ENCODE data around the gene SPTAN1. TPM values are rescaled to one million over a fixed set of nuclear protein-coding genes. Genes with fewer than 3 reads are reported as not detected.

Gene SPTAN1
- total RNA-seq, 1 experiment from 2014 or later, result 229 TPM

GRCh38 chr9:128593039-128593438, 40.7 kb downstream of the SPTAN1 start:
- no TSS peak for BruUV-seq (replicated peaks)
- Histone ChIP-seq H3K36me3 (ENCODE audit: control insufficient read depth, insufficient read depth, low read length) (peaks cover 16% of the 10 kb centered on the region), H3K4me3 (ENCODE audit: low read depth in 2 of 2, low read length in 2 of 2) (no peak overlapping the region), H3K27ac (ENCODE audit: low read length) (no peak overlapping the region), H3K9me3 (ENCODE audit: control insufficient read depth, insufficient read depth, low read depth, low read length) (no peaks in the 10 kb centered on the region), H3K27me3 (ENCODE audit: control insufficient read depth, insufficient read depth, low read length) (no peaks in the 10 kb centered on the region), H3K4me1 (ENCODE audit: control insufficient read depth, insufficient read depth, low read length) (no peaks in the 10 kb centered on the region)
- ChIA-PET POLR2A (no interaction called here), CTCF (no interaction called here)
- ATAC-seq (no peak), DNase-seq (ENCODE audit: low read depth, low spot score) (no peak)
- in situ Hi-C loops (cut with HindIII; ENCODE audit: low pct_unique_long_range_greater_than_20kb, low sequenced_read_pairs), result no loop called here
- intact Hi-C loops (cut with micrococcal nuclease; ENCODE audit: unreplicated experiment), result no loop called here
- TF ChIP-seq, protein P1, sequence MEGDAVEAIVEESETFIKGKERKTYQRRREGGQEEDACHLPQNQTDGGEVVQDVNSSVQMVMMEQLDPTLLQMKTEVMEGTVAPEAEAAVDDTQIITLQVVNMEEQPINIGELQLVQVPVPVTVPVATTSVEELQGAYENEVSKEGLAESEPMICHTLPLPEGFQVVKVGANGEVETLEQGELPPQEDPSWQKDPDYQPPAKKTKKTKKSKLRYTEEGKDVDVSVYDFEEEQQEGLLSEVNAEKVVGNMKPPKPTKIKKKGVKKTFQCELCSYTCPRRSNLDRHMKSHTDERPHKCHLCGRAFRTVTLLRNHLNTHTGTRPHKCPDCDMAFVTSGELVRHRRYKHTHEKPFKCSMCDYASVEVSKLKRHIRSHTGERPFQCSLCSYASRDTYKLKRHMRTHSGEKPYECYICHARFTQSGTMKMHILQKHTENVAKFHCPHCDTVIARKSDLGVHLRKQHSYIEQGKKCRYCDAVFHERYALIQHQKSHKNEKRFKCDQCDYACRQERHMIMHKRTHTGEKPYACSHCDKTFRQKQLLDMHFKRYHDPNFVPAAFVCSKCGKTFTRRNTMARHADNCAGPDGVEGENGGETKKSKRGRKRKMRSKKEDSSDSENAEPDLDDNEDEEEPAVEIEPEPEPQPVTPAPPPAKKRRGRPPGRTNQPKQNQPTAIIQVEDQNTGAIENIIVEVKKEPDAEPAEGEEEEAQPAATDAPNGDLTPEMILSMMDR (IDR thresholded peaks at IDR 0.05), result no peak
- TF ChIP-seq SIN3A (IDR thresholded peaks at IDR 0.05; ENCODE audit: borderline replicate concordance, insufficient read depth, low read depth, low read length) (no peak), TCF7L2 (IDR thresholded peaks at IDR 0.05; ENCODE audit: low read depth, low read length) (no peak), POLR2AphosphoS5 (IDR thresholded peaks at IDR 0.05; ENCODE audit: low read depth, low read length) (no peak)
- TF ChIP-seq, protein P2, sequence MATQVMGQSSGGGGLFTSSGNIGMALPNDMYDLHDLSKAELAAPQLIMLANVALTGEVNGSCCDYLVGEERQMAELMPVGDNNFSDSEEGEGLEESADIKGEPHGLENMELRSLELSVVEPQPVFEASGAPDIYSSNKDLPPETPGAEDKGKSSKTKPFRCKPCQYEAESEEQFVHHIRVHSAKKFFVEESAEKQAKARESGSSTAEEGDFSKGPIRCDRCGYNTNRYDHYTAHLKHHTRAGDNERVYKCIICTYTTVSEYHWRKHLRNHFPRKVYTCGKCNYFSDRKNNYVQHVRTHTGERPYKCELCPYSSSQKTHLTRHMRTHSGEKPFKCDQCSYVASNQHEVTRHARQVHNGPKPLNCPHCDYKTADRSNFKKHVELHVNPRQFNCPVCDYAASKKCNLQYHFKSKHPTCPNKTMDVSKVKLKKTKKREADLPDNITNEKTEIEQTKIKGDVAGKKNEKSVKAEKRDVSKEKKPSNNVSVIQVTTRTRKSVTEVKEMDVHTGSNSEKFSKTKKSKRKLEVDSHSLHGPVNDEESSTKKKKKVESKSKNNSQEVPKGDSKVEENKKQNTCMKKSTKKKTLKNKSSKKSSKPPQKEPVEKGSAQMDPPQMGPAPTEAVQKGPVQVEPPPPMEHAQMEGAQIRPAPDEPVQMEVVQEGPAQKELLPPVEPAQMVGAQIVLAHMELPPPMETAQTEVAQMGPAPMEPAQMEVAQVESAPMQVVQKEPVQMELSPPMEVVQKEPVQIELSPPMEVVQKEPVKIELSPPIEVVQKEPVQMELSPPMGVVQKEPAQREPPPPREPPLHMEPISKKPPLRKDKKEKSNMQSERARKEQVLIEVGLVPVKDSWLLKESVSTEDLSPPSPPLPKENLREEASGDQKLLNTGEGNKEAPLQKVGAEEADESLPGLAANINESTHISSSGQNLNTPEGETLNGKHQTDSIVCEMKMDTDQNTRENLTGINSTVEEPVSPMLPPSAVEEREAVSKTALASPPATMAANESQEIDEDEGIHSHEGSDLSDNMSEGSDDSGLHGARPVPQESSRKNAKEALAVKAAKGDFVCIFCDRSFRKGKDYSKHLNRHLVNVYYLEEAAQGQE (IDR thresholded peaks at IDR 0.05; ENCODE audit: insufficient read depth in 1 of 2, low read depth in 2 of 2, low read length in 1 of 2), result no peak

GRCh38 chr9:128593856-128594255, 41.5 kb downstream of the SPTAN1 start:
- TF ChIP-seq, protein P2 (IDR thresholded peaks at IDR 0.05; ENCODE audit: insufficient read depth in 1 of 2, low read depth in 2 of 2, low read length in 1 of 2), result no peak
- TF ChIP-seq, protein P1 (IDR thresholded peaks at IDR 0.05), result no peak
- TF ChIP-seq SIN3A (IDR thresholded peaks at IDR 0.05; ENCODE audit: borderline replicate concordance, insufficient read depth, low read depth, low read length), result no peak
- TF ChIP-seq TCF7L2 (IDR thresholded peaks at IDR 0.05; ENCODE audit: low read depth, low read length), result no peak
- TF ChIP-seq POLR2AphosphoS5 (IDR thresholded peaks at IDR 0.05; ENCODE audit: low read depth, low read length), result no peak
- ATAC-seq (no peak), DNase-seq (ENCODE audit: low read depth, low spot score) (no peak)
- intact Hi-C loops (cut with micrococcal nuclease; ENCODE audit: unreplicated experiment), result no loop called here
- no TSS peak for BruUV-seq (replicated peaks)
- POLR2A ChIA-PET, result no interaction called here
- no peaks in the 10 kb centered on the region for H3K27me3 ChIP-seq (ENCODE audit: control insufficient read depth, insufficient read depth, low read length)
- CTCF ChIA-PET, result no interaction called here
- H3K9me3 ChIP-seq (ENCODE audit: control insufficient read depth, insufficient read depth, low read depth, low read length), result no peaks in the 10 kb centered on the region
- H3K36me3 ChIP-seq (ENCODE audit: control insufficient read depth, insufficient read depth, low read length), result peaks cover 16% of the 10 kb centered on the region
- in situ Hi-C loops (cut with HindIII; ENCODE audit: low pct_unique_long_range_greater_than_20kb, low sequenced_read_pairs), result no loop called here
- H3K27ac ChIP-seq (ENCODE audit: low read length), result no peak overlapping the region
- no peaks in the 10 kb centered on the region for H3K4me1 ChIP-seq (ENCODE audit: control insufficient read depth, insufficient read depth, low read length)
- H3K4me3 ChIP-seq (ENCODE audit: low read depth in 2 of 2, low read length in 2 of 2), result no peak overlapping the region
